Measurements from ENCODE around the gene GPSM1. TPM values are rescaled to one million over a fixed set of nuclear protein-coding genes. Genes with fewer than 3 reads are reported as not detected.
A peak's percentile ranks its signal among the peaks of the same experiment; 100 is the strongest.

GPSM1 gene
- total RNA-seq, 1 experiment from 2014 or later, result 14.2 TPM

GRCh38 chr9:136325358-136325757 is 2.0 kb upstream of the GPSM1 start (continued):
- TF ChIP-seq E2F1 (CRISPR knock-in tag; IDR thresholded peaks at IDR 0.05) (no peak), CREB1 (CRISPR knock-in tag; IDR thresholded peaks at IDR 0.05) (no peak), ZNF317 (CRISPR knock-in tag; IDR thresholded peaks at IDR 0.05; ENCODE audit: borderline replicate concordance, low read depth) (no peak)

DNA sequence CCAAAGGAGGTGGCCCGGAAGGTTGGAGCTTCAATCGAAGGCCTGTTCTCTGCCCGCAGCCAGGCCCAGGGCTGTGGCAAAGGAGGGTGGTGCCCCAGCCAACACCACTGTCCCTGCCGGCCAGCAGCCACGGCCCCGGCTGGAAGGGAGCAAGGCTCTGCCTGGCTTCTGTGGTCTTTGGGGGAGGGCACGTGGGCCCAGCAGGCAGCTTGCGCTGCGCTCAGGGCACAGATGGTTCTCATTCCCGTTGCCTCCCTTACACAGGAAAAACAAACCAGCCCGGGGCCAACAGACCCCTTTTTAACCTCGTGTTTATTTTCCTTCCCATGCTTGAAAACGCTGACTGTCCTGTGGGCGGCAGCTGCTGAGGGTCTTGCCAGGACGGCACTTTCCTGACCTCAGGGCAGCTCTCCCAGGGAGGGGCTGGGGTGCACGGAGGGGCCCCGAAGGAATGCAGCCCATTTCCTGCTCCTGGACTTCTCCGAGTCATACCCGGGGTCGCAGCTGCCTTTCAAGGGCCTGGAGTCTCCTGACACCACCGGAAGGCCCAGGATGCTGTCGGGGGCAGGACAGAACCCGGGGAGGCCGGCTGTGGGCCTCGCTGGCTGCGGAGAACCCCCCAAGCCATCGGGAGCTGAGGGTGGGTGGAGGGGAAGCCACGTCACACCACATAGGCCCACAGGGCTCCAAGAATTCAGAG is 1.1 kb upstream of the GPSM1 start:
- Mint-ChIP-seq H3K9me3 (0 out of 2 replicates have a peak, but pooled peaks cover 1% of the 10 kb centered on the region), H3K4me3 (no peak overlapping the region), H3K27me3 (ENCODE audit: low read depth) (no peaks in the 10 kb centered on the region), H3K36me3 (no peaks in the 10 kb centered on the region), H3K27ac (no peak overlapping the region), H3K4me1 (peaks cover 7% of the 10 kb centered on the region)
- ATAC-seq (peak; percentile 51), DNase-seq (ENCODE audit: low spot score) (peak; percentile 52)
- POLR2A ChIA-PET, result interaction anchor here (0.8 to 1.1 kb wide), 2 partner anchors 15 to 37 kb away, joined by 3 read pairs; no protein-coding TSS in a partner anchor
- CTCF ChIA-PET, result interaction anchor here (0.7 to 2.6 kb wide), 7 partner anchors 13 to 40 kb away, joined by 4 to 8 read pairs (median 6); no protein-coding TSS in a partner anchor
- TF ChIP-seq, protein P1, sequence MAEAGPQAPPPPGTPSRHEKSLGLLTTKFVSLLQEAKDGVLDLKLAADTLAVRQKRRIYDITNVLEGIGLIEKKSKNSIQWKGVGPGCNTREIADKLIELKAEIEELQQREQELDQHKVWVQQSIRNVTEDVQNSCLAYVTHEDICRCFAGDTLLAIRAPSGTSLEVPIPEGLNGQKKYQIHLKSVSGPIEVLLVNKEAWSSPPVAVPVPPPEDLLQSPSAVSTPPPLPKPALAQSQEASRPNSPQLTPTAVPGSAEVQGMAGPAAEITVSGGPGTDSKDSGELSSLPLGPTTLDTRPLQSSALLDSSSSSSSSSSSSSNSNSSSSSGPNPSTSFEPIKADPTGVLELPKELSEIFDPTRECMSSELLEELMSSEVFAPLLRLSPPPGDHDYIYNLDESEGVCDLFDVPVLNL (CRISPR knock-in tag; IDR thresholded peaks at IDR 0.05; ENCODE audit: borderline replicate concordance, low read depth), result no peak
- TF ChIP-seq ZNF425 (CRISPR knock-in tag; conservative IDR thresholded peaks at IDR 0.05) (no peak), ZNF138 (CRISPR knock-in tag; conservative IDR thresholded peaks at IDR 0.05) (no peak), ZNF416 (CRISPR knock-in tag; IDR thresholded peaks at IDR 0.05) (no peak), HMGA2 (CRISPR knock-in tag; IDR thresholded peaks at IDR 0.05) (no peak), FOXK1 (CRISPR knock-in tag; IDR thresholded peaks at IDR 0.05) (no peak), USF1 (CRISPR knock-in tag; IDR thresholded peaks at IDR 0.05) (no peak), ZNF263 (CRISPR knock-in tag; IDR thresholded peaks at IDR 0.05; ENCODE audit: low read depth) (no peak), IRF2 (CRISPR knock-in tag; IDR thresholded peaks at IDR 0.05; ENCODE audit: borderline replicate concordance, low read depth) (no peak), KAT7 (CRISPR knock-in tag; IDR thresholded peaks at IDR 0.05; ENCODE audit: borderline replicate concordance) (no peak), NR3C1 (CRISPR knock-in tag; conservative IDR thresholded peaks at IDR 0.05; ENCODE audit: low read depth) (no peak), ZNF317 (CRISPR knock-in tag; IDR thresholded peaks at IDR 0.05; ENCODE audit: borderline replicate concordance, low read depth) (no peak), ELF4 (CRISPR knock-in tag; IDR thresholded peaks at IDR 0.05; ENCODE audit: low read depth) (no peak)
- TF ChIP-seq, protein P2, sequence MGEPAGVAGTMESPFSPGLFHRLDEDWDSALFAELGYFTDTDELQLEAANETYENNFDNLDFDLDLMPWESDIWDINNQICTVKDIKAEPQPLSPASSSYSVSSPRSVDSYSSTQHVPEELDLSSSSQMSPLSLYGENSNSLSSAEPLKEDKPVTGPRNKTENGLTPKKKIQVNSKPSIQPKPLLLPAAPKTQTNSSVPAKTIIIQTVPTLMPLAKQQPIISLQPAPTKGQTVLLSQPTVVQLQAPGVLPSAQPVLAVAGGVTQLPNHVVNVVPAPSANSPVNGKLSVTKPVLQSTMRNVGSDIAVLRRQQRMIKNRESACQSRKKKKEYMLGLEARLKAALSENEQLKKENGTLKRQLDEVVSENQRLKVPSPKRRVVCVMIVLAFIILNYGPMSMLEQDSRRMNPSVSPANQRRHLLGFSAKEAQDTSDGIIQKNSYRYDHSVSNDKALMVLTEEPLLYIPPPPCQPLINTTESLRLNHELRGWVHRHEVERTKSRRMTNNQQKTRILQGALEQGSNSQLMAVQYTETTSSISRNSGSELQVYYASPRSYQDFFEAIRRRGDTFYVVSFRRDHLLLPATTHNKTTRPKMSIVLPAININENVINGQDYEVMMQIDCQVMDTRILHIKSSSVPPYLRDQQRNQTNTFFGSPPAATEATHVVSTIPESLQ (CRISPR knock-in tag; IDR thresholded peaks at IDR 0.05), result no peak
- TF ChIP-seq, protein P3, sequence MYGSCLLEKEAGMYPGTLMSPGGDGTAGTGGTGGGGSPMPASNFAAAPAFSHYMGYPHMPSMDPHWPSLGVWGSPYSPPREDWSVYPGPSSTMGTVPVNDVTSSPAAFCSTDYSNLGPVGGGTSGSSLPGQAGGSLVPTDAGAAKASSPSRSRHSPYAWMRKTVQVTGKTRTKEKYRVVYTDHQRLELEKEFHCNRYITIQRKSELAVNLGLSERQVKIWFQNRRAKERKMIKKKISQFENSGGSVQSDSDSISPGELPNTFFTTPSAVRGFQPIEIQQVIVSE (CRISPR knock-in tag; IDR thresholded peaks at IDR 0.05; ENCODE audit: borderline replicate concordance), result no peak
- TF ChIP-seq, protein P4, sequence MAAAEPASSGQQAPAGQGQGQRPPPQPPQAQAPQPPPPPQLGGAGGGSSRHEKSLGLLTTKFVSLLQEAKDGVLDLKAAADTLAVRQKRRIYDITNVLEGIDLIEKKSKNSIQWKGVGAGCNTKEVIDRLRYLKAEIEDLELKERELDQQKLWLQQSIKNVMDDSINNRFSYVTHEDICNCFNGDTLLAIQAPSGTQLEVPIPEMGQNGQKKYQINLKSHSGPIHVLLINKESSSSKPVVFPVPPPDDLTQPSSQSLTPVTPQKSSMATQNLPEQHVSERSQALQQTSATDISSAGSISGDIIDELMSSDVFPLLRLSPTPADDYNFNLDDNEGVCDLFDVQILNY (CRISPR knock-in tag; IDR thresholded peaks at IDR 0.05), result no peak
- TF ChIP-seq, protein P5, sequence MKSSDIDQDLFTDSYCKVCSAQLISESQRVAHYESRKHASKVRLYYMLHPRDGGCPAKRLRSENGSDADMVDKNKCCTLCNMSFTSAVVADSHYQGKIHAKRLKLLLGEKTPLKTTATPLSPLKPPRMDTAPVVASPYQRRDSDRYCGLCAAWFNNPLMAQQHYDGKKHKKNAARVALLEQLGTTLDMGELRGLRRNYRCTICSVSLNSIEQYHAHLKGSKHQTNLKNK (CRISPR knock-in tag; IDR thresholded peaks at IDR 0.05), result no peak
- TF ChIP-seq, protein P6, sequence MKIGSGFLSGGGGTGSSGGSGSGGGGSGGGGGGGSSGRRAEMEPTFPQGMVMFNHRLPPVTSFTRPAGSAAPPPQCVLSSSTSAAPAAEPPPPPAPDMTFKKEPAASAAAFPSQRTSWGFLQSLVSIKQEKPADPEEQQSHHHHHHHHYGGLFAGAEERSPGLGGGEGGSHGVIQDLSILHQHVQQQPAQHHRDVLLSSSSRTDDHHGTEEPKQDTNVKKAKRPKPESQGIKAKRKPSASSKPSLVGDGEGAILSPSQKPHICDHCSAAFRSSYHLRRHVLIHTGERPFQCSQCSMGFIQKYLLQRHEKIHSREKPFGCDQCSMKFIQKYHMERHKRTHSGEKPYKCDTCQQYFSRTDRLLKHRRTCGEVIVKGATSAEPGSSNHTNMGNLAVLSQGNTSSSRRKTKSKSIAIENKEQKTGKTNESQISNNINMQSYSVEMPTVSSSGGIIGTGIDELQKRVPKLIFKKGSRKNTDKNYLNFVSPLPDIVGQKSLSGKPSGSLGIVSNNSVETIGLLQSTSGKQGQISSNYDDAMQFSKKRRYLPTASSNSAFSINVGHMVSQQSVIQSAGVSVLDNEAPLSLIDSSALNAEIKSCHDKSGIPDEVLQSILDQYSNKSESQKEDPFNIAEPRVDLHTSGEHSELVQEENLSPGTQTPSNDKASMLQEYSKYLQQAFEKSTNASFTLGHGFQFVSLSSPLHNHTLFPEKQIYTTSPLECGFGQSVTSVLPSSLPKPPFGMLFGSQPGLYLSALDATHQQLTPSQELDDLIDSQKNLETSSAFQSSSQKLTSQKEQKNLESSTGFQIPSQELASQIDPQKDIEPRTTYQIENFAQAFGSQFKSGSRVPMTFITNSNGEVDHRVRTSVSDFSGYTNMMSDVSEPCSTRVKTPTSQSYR (CRISPR knock-in tag; IDR thresholded peaks at IDR 0.05), result no peak

Measured in WTC11 (cell line).